Lower leg skin (tissue), 4 donors: ENCODE data around the gene STK24. TPM values are rescaled to one million over a fixed set of nuclear protein-coding genes. Genes with fewer than 3 reads are reported as not detected.

ENCODE experiments used
- DNase-seq, 2 donors: peaks; one replicate each; pipeline ENCODE4 v3.0.0-alpha.2; 2019; ENCODE audit warnings: low spot score in 2 of 2
- H3K4me3 ChIP-seq: fragments of 200-600 bp; sonication (generic); 2 replicates; pipeline ENCODE4 v1.5.1; 2017; ENCODE audit warnings: mild to moderate bottlenecking, low read depth; ENCODE audit not compliant: poor library complexity, severe bottlenecking
- CTCF ChIP-seq, 3 donors: fragments of 450-650 bp; IDR thresholded peaks; one replicate each; pipeline ENCODE4 v1.5.1; 2016; ENCODE audit warnings: antibody characterized with exemption in 3 of 3, mild to moderate bottlenecking in 3 of 3, moderate library complexity in 2 of 3
- POLR2A ChIP-seq, 2 donors: fragments of 450-650 bp; IDR thresholded peaks; one replicate each; pipeline ENCODE4 v1.6.1; 2016 to 2017; ENCODE audit warnings: antibody characterized with exemption in 2 of 2, mild to moderate bottlenecking in 1 of 2, moderate library complexity in 1 of 2
- WGBS, 2 donors: methylation state at CpG; one replicate each; pipeline ENCODE4 v1.1.5; 2018; 5-methylcytosine and 5-hydroxymethylcytosine counted together
- intact Hi-C: fragments of 100-400 bp; cut with DNase I; formaldehyde crosslinking; loops from one replicate; pipeline ENCODE4 v1.15.0; 2023; ENCODE audit warnings: low total_unique reads
- total RNA-seq, 4 donors: library from RNA; depleted of rRNA; stranded (reverse); fragments of >200 nt; gene quantifications; one replicate each; pipeline ENCODE4 v1.1.0, GENCODE V29; 2016

Gene STK24
- total RNA-seq, 4 donors from 2014 or later: 212 to 281 (median 266) TPM

- intact Hi-C loops: loop anchor here (5.0 kb wide), 1 partner anchor 224 kb away; no protein-coding TSS in a partner anchor
- H3K4me3 ChIP-seq: no peak overlapping the region
- TF ChIP-seq CTCF (IDR thresholded peaks at IDR 0.05) (no peak), POLR2A (IDR thresholded peaks at IDR 0.05) (no peak)
- 70 to 73% methylated on average over 27 to 28 of the region's 28 CpGs for WGBS, 2 donors
- DNase-seq: no peak
Measured at GRCh38 chr13:98447881-98448641, 128.8 kb downstream of the STK24 start.

DNA sequence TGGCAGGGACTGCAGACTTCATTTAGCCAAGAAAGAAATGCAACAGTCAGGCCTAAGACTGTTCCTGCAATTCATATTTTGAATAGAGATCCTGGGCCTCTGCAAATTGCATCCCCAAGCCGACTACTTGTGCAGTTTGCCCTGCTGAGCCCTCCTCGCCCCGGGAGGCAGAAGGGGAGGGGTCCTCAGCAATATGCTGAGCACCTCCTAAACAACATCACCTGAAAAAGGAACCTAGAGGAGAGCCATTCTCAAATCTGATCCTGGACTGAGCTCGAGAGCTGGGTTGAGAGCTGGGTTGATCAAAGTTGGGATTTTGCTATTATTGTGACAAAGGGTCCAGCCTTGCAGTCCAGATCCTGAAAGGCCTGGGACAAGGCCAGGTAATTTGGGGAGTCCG lies 129.8 kb downstream of the STK24 start:
- intact Hi-C loops: loop anchor here (5.0 kb wide), 1 partner anchor 225 kb away; no protein-coding TSS in a partner anchor

DNA sequence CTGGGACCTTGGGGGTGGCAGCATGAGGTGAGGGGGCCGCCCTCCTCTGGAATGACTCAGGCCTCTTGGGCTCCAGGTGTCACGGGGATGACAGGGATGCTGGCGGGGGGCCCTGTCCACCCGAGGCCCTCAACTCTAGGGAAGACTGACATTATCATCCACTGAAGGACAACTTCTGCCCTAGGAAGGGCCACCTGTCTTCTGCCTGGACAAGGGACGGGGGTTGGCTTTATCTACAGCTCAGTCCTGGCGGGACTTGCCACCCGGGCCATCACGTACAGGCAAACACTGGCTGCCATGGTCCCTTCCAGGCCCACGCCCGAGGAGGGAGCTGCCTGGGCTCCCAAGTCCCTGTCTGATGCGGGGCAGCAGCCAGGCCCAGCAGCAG lies 130.7 kb downstream of the STK24 start:
- 81% methylated on average over 6 to 7 of the region's 11 CpGs for WGBS, 2 donors
- H3K4me3 ChIP-seq: no peak overlapping the region
- no peak for DNase-seq
- intact Hi-C loops: loop anchor here (5.0 kb wide), 1 partner anchor 226 kb away; no protein-coding TSS in a partner anchor
- TF ChIP-seq CTCF (IDR thresholded peaks at IDR 0.05) (no peak), POLR2A (IDR thresholded peaks at IDR 0.05) (no peak)

More for the DNA sequence above, 129.8 kb downstream of the STK24 start:
- no peak overlapping the region for H3K4me3 ChIP-seq
- TF ChIP-seq CTCF (IDR thresholded peaks at IDR 0.05): no peak
- TF ChIP-seq POLR2A (IDR thresholded peaks at IDR 0.05): no peak
- WGBS, 2 donors: 89 to 92% methylated on average over 5 of the region's 5 CpGs
- DNase-seq: no peak

DNA sequence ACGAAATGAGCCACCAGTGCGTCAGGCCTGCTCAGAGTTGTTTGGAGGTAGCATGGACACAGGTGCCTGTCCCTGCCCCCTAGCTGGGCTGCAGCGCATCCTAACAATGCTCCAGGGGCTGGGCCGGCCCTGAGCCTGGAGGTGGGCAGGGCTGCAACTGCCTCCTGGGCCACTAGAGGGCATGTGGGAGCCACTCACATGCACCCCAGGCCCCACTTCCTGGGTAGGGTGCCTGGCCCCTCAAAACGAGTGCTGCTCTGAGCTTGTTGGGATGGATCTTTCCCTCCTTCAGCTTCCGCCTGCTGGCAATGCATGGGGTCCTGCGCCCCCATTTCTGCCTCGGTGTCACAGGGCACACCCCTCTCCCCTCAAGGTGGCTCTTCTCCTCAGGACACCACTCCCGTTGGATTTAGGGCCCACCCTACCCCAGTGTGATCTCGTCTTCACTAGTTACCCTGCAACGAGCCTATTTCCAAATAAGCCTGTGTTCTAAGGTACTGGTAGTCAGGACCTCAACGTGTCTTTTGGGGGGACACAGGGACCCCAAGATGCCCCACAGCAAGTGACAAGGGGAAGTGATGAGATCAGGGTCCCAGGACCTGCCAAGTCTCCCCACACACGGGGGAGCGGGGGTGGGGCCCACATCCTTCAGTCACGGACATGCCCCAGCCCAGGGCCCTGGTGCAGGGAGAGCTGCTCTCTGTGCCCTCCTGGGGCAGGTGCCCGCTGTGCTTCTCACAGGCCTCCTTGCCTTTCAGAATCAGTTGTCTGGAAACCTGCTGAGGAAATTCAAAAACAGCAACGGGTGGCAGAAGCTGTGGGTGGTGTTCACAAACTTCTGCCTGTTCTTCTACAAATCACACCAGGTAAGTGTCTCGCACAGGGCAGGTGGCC lies 131.3 kb downstream of the STK24 start:
- DNase-seq: peak in 1 of 2 donors; percentile 96
- WGBS, 2 donors: 22 to 25% methylated on average over 14 to 17 of the region's 18 CpGs
- H3K4me3 ChIP-seq: no peak overlapping the region
- TF ChIP-seq POLR2A (IDR thresholded peaks at IDR 0.05) (no peak), CTCF (IDR thresholded peaks at IDR 0.05) (peak in 1 of 3 donors; percentile 91)
- intact Hi-C loops: loop anchor here (5.0 kb wide), 1 partner anchor 227 kb away; no protein-coding TSS in a partner anchor

GRCh38 chr13:98444381-98444780 lies 132.5 kb downstream of the STK24 start:
- WGBS, 2 donors: 93 to 96% methylated on average over 16 of the region's 16 CpGs
- DNase-seq: no peak
- H3K4me3 ChIP-seq: no peak overlapping the region
- intact Hi-C loops: no loop called here
- no peak for TF ChIP-seq CTCF (IDR thresholded peaks at IDR 0.05)
- no peak for TF ChIP-seq POLR2A (IDR thresholded peaks at IDR 0.05)
